PFSK-1 (cell line): ENCODE data around the gene SIVA1.

Source experiments
- POLR2AphosphoS5 ChIP-seq: IDR thresholded peaks from 2 replicates; pipeline ENCODE4 v1.6.1; 2012; ENCODE audit warnings: low read depth, mild to moderate bottlenecking, control low read depth, low read length, moderate library complexity
- REST ChIP-seq, 2 experiments: IDR thresholded peaks; 2 replicates each; pipeline versions ENCODE4 v1.6.1 to v1.8.0; 2011 to 2012; ENCODE audit warnings: low read depth in 2 of 2, low read length in 2 of 2, control low read depth in 1 of 2, inconsistent platforms in 1 of 2, mild to moderate bottlenecking in 1 of 2, moderate library complexity in 1 of 2; ENCODE audit not compliant: insufficient read depth in 1 of 2
- TAF1 ChIP-seq: IDR thresholded peaks from 2 replicates; pipeline ENCODE4 v1.6.1; 2012; ENCODE audit warnings: low read length, control low read depth, borderline replicate concordance; ENCODE audit not compliant: insufficient read depth

GRCh38 chr14:104703269-104703668 lies 49.7 kb upstream of the SIVA1 start:
- TF ChIP-seq REST (IDR thresholded peaks at IDR 0.05; ENCODE audit: insufficient read depth in 1 of 2, low read depth in 2 of 2, low read length in 2 of 2) (no peak), POLR2AphosphoS5 (no peak), TAF1 (no peak)
